SJCRH30 (cell line): Measurements from ENCODE around the gene FCHO1. TPM values are rescaled to one million over a fixed set of nuclear protein-coding genes. Genes with fewer than 3 reads are reported as not detected.

Experiments used
- DNase-seq, 2 experiments: peaks; one replicate each; pipeline ENCODE4 v3.0.0-alpha.2; 2015 to 2020
- H3K27ac ChIP-seq: fragments of 250-450 bp; sonication (Bioruptor Pico); 2 replicates; pipeline ENCODE4 v1.5.1; 2020; ENCODE audit warnings: mild to moderate bottlenecking, moderate library complexity
- H3K27me3 ChIP-seq: fragments of 250-450 bp; sonication (Bioruptor Pico); 2 replicates; pipeline ENCODE4 v1.5.1; 2020; ENCODE audit warnings: mild to moderate bottlenecking, moderate library complexity
- H3K36me3 ChIP-seq: fragments of 250-450 bp; sonication (Bioruptor Pico); 2 replicates; pipeline ENCODE4 v1.5.1; 2020; ENCODE audit warnings: mild to moderate bottlenecking, moderate library complexity
- H3K4me1 ChIP-seq: fragments of 250-450 bp; sonication (Bioruptor Pico); 2 replicates; pipeline ENCODE4 v1.5.1; 2020; ENCODE audit warnings: mild to moderate bottlenecking, moderate library complexity
- H3K4me3 ChIP-seq: fragments of 250-450 bp; sonication (Bioruptor Pico); 2 replicates; pipeline ENCODE4 v1.5.1; 2020; ENCODE audit warnings: mild to moderate bottlenecking, moderate library complexity
- H3K9me3 ChIP-seq: fragments of 250-450 bp; sonication (Bioruptor Pico); replicated peaks from 2 replicates; pipeline ENCODE4 v1.5.1; 2020; ENCODE audit warnings: mild to moderate bottlenecking, moderate library complexity
- total RNA-seq: library from RNA; depleted of rRNA; stranded (reverse); fragments of >200 nt; shearing (Covaris generic); gene quantifications from 2 replicates; pipeline ENCODE4 v1.2.3, GENCODE V29; 2014

FCHO1 gene
- total RNA-seq, 1 experiment from 2014 or later, result 3.0 TPM

DNA sequence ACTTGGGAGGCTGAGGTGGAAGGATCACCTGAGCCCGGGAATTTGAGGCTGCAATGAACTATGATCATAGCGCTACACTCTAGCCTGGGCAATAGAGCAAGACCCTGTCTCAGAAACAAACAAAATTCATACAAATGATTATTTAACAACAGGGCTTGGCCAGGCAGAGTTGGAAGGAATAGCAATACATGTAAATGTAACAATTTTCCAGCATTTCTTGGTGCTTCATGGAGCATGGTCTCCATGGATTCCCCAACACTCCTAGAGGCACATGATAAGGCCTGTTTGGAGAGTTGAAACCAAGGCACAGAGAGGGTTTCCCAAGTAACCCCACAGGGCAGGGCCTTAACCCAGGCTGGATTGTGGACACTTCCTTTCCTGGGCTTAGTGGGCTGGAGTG, 59.8 kb downstream of the FCHO1 start:
- no peaks in the 10 kb centered on the region for H3K36me3 ChIP-seq
- no peak overlapping the region for H3K4me3 ChIP-seq
- peaks cover 9% of the 10 kb centered on the region; the same call in 1 of the 2 replicates for H3K27me3 ChIP-seq
- no peak overlapping the region for H3K27ac ChIP-seq
- DNase-seq, result no peak
- H3K4me1 ChIP-seq, result no peaks in the 10 kb centered on the region
- no peaks in the 10 kb centered on the region for H3K9me3 ChIP-seq

DNA sequence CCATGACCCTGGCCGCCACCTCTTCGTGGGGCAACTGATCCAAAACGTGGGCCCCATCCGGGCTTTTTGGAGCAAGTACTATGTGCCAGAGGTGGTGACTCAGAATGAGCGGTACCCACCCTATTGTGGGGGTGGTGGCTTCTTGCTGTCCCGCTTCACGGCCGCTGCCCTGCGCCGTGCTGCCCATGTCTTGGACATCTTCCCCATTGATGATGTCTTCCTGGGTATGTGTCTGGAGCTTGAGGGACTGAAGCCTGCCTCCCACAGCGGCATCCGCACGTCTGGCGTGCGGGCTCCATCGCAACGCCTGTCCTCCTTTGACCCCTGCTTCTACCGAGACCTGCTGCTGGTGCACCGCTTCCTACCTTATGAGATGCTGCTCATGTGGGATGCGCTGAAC, 60.4 kb downstream of the FCHO1 start:
- H3K27me3 ChIP-seq, result peaks cover 9% of the 10 kb centered on the region; the same call in 1 of the 2 replicates
- no peak overlapping the region for H3K4me3 ChIP-seq
- no peaks in the 10 kb centered on the region for H3K9me3 ChIP-seq
- no peak overlapping the region for H3K27ac ChIP-seq
- H3K36me3 ChIP-seq, result no peaks in the 10 kb centered on the region
- H3K4me1 ChIP-seq, result no peaks in the 10 kb centered on the region
- DNase-seq, result no peak

DNA sequence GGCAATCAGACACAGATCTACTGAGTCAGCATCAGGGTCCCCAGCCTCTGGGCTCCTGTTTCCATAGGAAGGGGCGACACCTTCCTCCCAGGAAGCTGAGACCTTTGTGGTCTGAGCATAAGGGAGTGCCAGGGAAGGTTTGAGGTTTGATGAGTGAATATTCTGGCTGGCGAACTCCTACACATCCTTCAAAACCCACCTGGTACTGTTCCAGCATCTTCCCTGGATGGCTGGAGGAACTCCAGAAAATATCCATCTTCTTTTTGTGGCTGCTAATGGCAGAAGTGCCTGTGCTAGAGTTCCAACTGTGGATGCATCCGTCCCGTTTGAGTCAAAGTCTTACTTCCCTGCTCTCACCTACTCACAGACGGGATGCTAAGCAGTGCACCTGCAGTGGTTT, 60.8 kb downstream of the FCHO1 start:
- Histone ChIP-seq H3K4me1 (no peaks in the 10 kb centered on the region), H3K4me3 (no peak overlapping the region), H3K9me3 (no peaks in the 10 kb centered on the region), H3K27me3 (peaks cover 9% of the 10 kb centered on the region; the same call in 1 of the 2 replicates), H3K27ac (no peak overlapping the region), H3K36me3 (no peaks in the 10 kb centered on the region)
- no peak for DNase-seq

DNA sequence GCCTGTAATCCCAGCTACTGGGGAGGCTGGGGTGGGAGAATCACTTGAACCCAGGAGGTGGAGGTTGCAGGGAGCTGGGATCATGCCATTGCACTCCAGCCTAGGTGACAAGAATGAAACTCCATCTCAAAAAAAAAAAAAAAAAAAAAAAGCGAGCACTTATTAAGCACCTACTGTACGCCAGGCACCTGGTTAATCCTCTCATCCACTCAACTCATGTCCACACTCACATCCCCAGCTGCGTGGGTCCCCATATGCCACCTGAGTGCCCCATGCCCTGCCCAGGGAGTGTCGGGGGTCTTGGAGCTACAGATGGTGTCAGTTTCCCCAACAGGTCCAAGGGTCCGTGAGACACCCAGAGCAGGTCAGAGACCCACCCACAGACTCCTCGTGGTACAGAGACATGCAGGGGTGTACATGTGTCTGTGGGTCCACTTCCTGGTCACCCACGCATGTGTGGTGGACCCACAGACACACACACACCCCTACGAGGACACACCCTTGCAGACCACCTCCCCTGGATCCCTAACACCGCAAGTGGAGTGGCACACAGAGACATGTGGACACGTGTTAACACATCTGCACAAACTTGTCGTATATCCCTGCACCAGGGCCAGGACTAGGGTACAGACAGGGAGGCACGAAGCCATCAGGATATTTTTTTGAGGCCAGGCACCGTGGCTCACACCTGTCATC, 66.5 kb downstream of the FCHO1 start:
- no peak overlapping the region for H3K4me3 ChIP-seq
- no peak for DNase-seq

DNA sequence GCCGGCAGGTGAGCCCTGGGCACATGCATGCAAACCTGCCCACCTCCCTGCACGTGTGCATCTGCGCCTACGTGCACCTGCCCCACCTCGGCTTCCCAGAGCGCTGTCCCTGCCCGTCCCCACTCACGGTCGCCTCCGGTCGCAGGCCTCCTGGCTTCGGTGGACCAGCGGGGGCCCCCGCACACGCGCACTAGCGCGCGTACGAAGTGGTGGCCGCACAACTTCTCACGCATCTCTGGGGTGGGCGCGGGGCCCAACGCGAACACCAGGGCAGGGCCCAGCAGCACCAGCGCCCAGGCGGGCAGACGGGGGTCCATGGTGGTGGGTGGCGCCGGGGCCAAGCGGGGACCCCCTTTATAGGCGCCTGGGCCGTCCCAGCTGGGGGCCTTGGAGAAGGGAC, 69.9 kb downstream of the FCHO1 start, which contains the start of gene INSL3:
Gene INSL3 (minus strand): TSS at position 330 of the 400 bp plus-strand sequence. CDS start 13 bp downstream, at position 317.
- Histone ChIP-seq H3K4me3 (no peak within 1 kb of the TSS), H3K9me3 (no peaks in the 10 kb centered on the region), H3K36me3 (no peaks in the 10 kb centered on the region), H3K4me1 (no peaks in the 10 kb centered on the region), H3K27me3 (peaks cover 7% of the 10 kb centered on the region; the same call in 1 of the 2 replicates), H3K27ac (no peak within 1 kb of the TSS)
- no peak for DNase-seq

More for the DNA sequence above, 66.5 kb downstream of the FCHO1 start:
- no peak overlapping the region for H3K27ac ChIP-seq
- no peaks in the 10 kb centered on the region for H3K36me3 ChIP-seq
- H3K9me3 ChIP-seq, result no peaks in the 10 kb centered on the region
- no peaks in the 10 kb centered on the region for H3K4me1 ChIP-seq
- no peaks in the 10 kb centered on the region for H3K27me3 ChIP-seq

DNA sequence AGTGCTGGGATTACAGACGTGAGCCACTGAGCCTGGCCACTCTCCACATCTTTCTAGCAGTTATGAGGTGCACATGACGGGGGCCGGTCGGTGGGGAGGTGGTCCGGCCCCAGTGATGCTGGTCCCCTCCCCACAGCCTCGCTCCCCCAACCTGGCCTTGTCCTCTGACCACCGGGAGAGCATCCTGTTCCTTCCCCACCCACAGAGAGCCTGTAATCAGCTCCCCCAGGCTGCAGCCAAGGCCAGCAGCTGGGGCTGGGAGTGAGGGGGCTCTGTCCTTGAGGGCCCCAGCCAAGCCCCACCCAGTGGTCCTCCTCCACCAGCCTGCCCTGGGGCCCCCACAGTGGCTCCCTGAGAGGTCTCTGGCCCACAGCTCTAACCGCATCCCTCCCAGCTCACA, 73.1 kb downstream of the FCHO1 start:
- DNase-seq, result no peak
- Histone ChIP-seq H3K4me3 (no peak overlapping the region), H3K36me3 (no peaks in the 10 kb centered on the region), H3K9me3 (no peaks in the 10 kb centered on the region), H3K27me3 (peaks cover 7% of the 10 kb centered on the region; the same call in 1 of the 2 replicates), H3K27ac (no peak overlapping the region), H3K4me1 (no peaks in the 10 kb centered on the region)

DNA sequence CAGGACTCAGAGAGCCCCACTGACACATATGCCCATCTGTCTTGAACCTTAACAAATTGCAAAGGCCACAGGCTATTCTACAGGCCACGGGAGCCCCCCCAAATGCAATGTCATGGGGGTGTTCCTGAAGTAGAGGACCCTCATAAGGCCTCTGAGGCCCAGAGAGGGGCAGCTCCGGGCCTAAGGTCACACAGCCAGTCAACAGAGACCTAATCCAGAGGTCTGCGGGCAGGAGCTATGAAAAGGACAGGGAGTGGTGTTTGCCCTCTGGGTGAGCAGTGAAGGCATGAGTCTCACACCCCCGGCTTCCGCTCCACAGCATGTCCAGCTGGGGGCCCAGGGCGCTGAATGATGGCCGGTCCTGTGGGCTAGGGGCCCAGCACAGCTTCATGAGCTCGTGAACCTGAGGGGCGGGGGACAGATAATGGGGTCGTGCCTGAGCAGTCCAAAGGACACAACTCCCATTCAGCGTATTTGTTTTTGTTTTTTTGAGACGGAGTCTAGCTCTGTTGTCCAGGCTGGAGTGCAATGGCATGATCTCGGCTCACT, 75.3 kb downstream of the FCHO1 start:
- no peaks in the 10 kb centered on the region for H3K9me3 ChIP-seq
- H3K36me3 ChIP-seq, result no peaks in the 10 kb centered on the region
- H3K4me3 ChIP-seq, result no peak overlapping the region
- H3K27me3 ChIP-seq, result peaks cover 7% of the 10 kb centered on the region; the same call in 1 of the 2 replicates
- no peak for DNase-seq
- H3K27ac ChIP-seq, result no peak overlapping the region
- H3K4me1 ChIP-seq, result no peaks in the 10 kb centered on the region

DNA sequence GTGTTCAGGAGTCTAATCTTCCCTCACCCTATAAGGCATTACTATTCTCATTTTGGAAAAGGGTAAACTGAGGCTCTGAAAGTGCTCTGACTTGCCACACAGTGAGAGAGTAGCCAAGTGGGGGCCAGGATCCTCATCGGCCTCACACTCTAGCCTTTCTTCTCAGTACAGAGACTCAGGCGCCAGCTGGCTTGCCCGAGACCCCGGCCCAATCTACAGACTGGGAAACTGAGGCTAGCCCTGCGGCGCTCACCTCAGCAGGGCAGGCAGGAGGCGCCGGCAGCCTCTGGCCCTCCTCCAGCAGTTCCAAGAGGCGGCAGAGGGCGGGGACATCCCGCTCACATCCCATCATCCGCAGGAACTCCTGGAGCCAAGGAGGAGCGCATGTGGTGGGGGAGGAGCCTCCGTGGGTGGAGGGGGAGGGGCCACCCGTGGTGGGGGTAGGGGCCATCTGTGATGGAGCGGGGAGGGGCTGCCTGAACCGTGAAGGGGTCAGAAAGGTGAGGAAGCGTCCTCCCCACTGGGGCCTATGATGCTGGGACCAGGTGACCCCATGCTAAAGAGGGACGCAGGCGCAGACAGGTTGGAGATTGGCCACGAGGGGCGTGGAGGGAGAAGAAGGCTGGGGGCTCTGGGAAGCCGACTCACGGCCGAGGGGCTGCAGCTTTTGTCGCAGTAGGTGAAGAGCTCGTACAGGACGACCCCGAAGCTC, 78.7 kb downstream of the FCHO1 start:
- H3K4me3 ChIP-seq, result no peak overlapping the region

DNA sequence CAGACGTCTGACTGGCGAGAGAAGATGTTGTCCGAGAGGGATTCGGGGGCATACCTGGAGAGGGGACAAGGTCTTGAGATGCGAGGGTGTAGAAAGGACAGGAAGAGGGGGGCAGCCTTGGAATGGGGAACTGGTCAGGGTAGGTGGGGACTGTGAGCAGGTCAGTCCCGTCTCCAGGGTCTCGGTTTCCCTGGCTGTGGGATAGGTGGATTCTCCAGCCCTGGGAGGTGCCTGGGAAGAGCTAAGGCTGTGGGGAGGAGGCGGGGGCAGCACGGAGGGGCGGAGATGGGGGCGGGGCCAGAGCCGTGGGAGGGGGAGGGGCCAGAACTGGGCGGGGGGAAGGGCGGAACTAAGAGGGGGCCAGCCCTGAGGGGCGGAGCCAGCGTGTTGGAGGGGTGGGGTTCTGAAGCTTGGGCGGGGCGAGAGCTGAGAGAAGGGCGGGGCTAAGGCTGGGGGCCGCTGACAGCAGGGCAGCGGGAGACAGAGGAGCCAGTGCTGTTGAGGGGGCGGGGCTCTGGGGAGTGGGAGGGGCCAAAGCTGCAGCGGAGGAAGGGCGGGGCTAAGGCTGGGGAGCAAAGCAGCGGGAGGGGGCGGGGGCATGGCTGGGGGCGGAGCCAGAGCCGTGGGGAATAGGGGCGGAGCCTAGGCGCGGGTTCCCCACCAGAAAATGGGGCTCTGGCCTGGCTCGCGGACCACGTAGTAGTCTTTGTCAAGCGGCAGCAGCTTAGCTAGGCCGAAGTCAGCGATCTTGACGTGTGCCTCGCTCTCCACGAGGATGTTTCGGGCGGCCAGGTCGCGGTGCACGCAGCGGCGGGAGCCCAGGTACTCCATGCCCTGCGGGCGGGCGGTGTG, 79.5 kb downstream of the FCHO1 start:
- Histone ChIP-seq H3K36me3 (no peaks in the 10 kb centered on the region), H3K27me3 (peaks cover 4% of the 10 kb centered on the region; the same call in 1 of the 2 replicates), H3K4me3 (no peak overlapping the region), H3K27ac (no peak overlapping the region), H3K4me1 (no peaks in the 10 kb centered on the region), H3K9me3 (no peaks in the 10 kb centered on the region)
- peak; percentile 45 to 47 for DNase-seq

More for the DNA sequence above, 78.7 kb downstream of the FCHO1 start:
- DNase-seq, result no peak
- Histone ChIP-seq H3K9me3 (no peaks in the 10 kb centered on the region), H3K27me3 (peaks cover 4% of the 10 kb centered on the region; the same call in 1 of the 2 replicates), H3K4me1 (no peaks in the 10 kb centered on the region), H3K27ac (no peak overlapping the region), H3K36me3 (no peaks in the 10 kb centered on the region)

DNA sequence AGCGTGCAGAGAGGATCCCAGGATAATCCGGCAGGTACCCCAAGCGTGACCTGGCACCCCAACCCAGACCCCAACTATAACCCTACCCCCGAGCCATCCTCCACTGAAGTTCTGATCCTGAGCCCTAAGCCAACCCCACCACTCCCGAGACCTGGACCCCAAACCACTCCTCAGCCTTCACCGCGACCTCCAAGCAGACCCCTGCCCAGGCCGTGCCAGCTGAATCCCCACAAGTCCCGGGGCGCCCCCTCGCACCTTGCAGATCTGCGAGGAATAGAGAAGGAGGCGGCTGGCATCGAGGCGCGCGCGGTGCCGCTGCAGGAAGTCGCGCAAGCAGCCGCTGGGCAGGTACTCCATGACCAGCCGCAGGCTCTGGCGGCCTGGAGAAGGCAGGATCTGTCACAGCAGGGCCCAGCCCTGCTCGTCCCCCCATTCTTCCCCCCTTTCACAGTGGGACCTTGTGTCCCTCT, 80.2 kb downstream of the FCHO1 start:
- H3K4me1 ChIP-seq, result no peaks in the 10 kb centered on the region
- no peak overlapping the region for H3K27ac ChIP-seq
- no peak overlapping the region for H3K4me3 ChIP-seq
- no peak for DNase-seq
- H3K9me3 ChIP-seq, result no peaks in the 10 kb centered on the region
- no peaks in the 10 kb centered on the region for H3K36me3 ChIP-seq
- H3K27me3 ChIP-seq, result peaks cover 4% of the 10 kb centered on the region; the same call in 1 of the 2 replicates

DNA sequence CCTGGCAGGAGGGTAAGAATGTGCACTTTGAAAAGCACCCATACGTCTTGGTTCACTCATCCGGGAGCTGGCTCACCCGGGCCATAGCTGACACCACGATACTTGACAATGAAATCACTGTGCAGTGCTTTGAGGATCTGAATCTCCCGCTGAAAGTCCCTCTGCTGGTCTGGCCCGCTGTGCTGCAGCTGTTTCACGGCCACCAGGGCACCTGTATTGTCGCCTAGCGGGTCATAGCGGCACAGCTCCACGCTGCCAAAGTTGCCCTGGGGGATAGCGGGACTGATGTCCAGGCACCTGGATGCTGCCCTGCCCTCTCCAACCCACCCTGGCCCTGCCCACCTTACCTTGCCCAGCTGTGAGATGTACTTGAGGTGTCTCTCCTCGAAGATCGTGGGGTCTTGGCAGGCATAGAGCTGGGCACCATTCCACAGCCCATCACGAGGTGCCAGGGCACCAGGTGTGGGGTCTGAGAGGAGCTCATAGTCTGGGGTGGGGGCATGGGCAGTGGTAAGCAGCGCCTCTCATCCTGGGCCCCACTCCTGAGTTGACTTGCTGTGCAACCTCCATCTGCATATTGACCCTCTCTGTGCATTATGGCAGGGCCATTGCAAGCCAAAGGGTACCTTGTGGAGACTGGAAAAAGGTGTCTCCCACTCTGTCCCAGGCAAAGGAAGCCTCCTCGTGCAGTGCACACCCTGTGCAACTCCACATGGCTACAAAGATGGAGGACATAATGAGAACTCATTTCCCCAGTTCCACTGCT, 81.3 kb downstream of the FCHO1 start:
- H3K4me1 ChIP-seq, result no peaks in the 10 kb centered on the region
- no peak for DNase-seq
- no peak overlapping the region for H3K4me3 ChIP-seq
- no peak overlapping the region for H3K27ac ChIP-seq
- H3K36me3 ChIP-seq, result no peaks in the 10 kb centered on the region
- peaks cover 4% of the 10 kb centered on the region; the same call in 1 of the 2 replicates for H3K27me3 ChIP-seq
- H3K9me3 ChIP-seq, result no peaks in the 10 kb centered on the region

DNA sequence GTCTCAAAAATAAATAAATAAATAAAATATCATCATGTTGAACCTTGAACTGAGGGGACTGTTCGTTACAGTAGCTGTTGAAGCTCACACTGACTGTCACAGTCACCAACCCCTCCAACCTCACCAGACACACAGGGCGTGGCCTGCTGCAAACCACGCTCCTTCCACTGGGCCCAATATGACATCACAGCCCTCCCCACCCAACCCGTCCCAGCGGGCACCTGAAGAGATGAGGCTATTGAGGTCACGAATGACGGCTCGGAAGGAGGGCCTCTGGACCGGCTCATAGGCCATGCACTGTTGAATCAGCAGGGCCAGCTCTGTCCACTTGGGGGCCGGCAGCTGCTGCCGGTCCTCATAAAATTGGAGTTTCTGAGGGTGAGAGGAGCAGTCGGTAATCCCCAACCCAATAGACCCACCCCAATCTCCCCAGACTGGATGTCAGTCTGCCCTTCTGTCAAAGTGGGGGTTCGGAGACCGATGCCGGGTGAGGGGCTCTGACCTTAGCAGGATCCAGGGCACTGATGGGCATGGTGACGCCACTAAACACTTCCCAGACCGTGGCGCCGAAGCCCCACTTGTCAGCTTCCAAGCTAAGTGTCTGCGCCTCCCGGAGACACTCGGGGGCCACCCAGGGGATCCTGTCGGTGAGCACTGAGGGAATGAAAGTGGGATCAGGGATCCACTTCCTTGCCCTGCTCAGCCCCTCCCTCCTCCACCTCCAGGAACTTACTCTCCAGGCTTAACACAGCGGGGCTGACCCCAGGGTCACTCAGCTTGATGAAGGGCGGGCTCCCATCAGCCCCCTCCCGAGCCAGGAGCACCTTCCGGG, 83.3 kb downstream of the FCHO1 start:
- no peak for DNase-seq
- Histone ChIP-seq H3K4me3 (no peak overlapping the region), H3K9me3 (no peaks in the 10 kb centered on the region), H3K36me3 (no peaks in the 10 kb centered on the region), H3K4me1 (no peaks in the 10 kb centered on the region), H3K27ac (no peak overlapping the region), H3K27me3 (peaks cover 4% of the 10 kb centered on the region; the same call in 1 of the 2 replicates)
